ENCODE results near the gene DDX50. TPM values are rescaled to one million over a fixed set of nuclear protein-coding genes. Genes with fewer than 3 reads are reported as not detected.

Gene DDX50
- total RNA-seq, 6 experiments from 2014 or later: 7.4 to 12.4 (median 11.2) TPM

DNA sequence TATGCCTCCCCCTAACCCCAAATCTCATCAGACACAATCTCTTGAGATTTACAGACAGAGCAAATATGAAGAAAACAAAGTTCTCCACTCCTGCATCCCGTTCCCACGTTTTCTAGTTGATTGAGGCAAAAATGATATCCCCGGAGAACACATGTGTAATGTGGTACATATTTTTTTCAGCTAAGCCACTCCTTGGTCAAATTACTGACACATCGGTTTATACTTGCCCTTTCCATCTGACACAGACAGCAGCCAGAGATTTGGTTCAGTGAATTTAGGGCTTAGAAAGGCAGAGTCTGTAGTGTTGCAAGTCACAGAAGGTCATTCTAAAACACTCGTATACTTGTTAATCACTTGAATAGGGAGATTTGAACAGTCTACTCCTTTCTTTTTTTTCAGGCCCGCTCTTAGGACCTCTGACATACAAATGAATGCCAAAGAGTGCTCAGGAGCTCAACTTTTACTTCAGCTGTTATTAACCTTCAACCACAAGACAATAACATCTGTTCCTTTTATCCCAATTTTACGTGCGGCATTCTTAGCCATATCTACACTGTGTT is 1.8 kb upstream of the DDX50 start:
- ATAC-seq: no peak
- no peak for TF ChIP-seq POLR2A (IDR thresholded peaks at IDR 0.05)
- TF ChIP-seq, protein P1, sequence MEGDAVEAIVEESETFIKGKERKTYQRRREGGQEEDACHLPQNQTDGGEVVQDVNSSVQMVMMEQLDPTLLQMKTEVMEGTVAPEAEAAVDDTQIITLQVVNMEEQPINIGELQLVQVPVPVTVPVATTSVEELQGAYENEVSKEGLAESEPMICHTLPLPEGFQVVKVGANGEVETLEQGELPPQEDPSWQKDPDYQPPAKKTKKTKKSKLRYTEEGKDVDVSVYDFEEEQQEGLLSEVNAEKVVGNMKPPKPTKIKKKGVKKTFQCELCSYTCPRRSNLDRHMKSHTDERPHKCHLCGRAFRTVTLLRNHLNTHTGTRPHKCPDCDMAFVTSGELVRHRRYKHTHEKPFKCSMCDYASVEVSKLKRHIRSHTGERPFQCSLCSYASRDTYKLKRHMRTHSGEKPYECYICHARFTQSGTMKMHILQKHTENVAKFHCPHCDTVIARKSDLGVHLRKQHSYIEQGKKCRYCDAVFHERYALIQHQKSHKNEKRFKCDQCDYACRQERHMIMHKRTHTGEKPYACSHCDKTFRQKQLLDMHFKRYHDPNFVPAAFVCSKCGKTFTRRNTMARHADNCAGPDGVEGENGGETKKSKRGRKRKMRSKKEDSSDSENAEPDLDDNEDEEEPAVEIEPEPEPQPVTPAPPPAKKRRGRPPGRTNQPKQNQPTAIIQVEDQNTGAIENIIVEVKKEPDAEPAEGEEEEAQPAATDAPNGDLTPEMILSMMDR (IDR thresholded peaks at IDR 0.05): no peak

DNA sequence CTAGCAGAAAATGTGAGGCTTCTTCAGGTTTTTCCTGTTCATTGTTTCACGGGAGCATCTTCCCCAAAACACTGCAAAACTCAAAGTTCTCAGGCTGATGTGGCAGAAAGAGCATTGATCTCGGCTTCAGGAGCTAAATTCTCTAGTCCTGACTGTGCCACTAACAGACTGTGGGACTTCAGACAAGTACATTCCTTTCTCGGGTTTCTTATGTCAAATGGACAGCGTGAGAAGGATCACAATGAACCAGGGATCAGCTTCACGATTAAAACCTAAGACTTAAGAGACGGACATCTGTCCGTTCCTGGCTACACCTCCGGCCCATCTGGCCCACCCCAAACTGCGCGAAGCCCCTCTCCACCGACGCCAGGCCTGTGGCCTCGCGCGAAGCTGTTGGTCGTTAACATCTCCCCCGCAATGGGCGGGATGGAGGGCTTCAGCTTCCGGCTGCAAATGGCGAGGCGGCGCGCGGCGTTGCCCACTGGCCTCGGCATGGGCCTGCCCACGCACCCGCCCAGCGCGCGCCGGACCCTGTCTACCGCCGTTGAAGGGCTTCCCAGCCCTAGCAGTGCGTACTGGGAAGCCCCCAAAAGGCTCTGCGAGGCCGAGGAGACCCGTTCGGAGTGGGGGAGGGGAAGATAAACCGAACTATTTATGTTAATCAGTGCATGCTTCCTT is 549 bp upstream of the DDX50 start:
- H3K27me3 ChIP-seq: no peaks in the 10 kb centered on the region
- TF ChIP-seq, protein P1 (IDR thresholded peaks at IDR 0.05): no peak
- TF ChIP-seq POLR2A (IDR thresholded peaks at IDR 0.05): peak; percentile 11
- H3K36me3 ChIP-seq: no peaks in the 10 kb centered on the region
- DNase-seq (peak in 2 of 3 donors; percentile 79), ATAC-seq (peak; percentile 47 to 72 (median 60))
- H3K4me3 ChIP-seq: peak overlapping the region; percentile 73 to 94 (median 78)
- intact Hi-C loops (cut with DNase I): no loop called here
- H3K4me1 ChIP-seq: peaks cover 0 to 11% (median 2%) of the 10 kb centered on the region in 4 donors
- peak overlapping the region; percentile 97 to 98 (median 97) for H3K27ac ChIP-seq
- no peaks in the 10 kb centered on the region for H3K9me3 ChIP-seq
- WGBS (ENCODE audit: insufficient coverage, low coverage, low lambda C conversion rate, missing lambda C conversion rate): 8% methylated on average over 28 of the region's 40 CpGs

More for the DNA sequence above, 1.8 kb upstream of the DDX50 start:
- Histone ChIP-seq H3K4me1 (peaks cover 0 to 11% (median 2%) of the 10 kb centered on the region in 4 donors), H3K27me3 (no peaks in the 10 kb centered on the region), H3K9me3 (no peaks in the 10 kb centered on the region), H3K36me3 (no peaks in the 10 kb centered on the region), H3K27ac (no peak overlapping the region), H3K4me3 (no peak overlapping the region)
- intact Hi-C loops (cut with DNase I): no loop called here
- no peak for DNase-seq
- WGBS (ENCODE audit: insufficient coverage, low coverage, low lambda C conversion rate, missing lambda C conversion rate): 92% methylated on average over 7 of the region's 8 CpGs

DNA sequence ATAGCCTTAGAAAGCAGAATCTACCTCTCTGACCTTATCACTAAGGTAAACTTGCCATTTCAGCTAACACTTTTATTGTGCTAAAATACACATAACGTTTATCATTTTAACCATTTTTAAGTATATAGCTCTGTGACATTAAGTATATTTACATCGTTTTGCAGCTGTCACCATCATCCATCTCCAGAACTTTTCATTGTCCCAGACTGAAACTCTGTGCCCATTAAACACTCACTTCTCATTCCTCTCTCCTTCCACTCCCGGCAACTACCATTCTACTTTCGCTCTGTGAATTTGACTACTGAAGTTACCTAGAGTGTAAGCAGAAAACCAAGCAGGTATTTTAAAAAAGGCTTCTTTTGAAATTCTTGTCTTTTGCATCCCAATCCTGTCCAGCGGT is 1.3 kb downstream of the DDX50 start:
- no peak overlapping the region for H3K4me3 ChIP-seq
- ATAC-seq: no peak
- WGBS (ENCODE audit: insufficient coverage, low coverage, low lambda C conversion rate, missing lambda C conversion rate): 46% methylated on average over 5 of the region's 5 CpGs
- no peak overlapping the region for H3K27ac ChIP-seq
- intact Hi-C loops (cut with DNase I): no loop called here
- no peaks in the 10 kb centered on the region for H3K27me3 ChIP-seq
- H3K9me3 ChIP-seq: no peaks in the 10 kb centered on the region
- DNase-seq: no peak
- peaks cover 0 to 10% (median 0%) of the 10 kb centered on the region in 4 donors for H3K36me3 ChIP-seq
- peaks cover 0 to 11% (median 2%) of the 10 kb centered on the region in 4 donors for H3K4me1 ChIP-seq
- no peak for TF ChIP-seq POLR2A (IDR thresholded peaks at IDR 0.05)
- TF ChIP-seq, protein P1 (IDR thresholded peaks at IDR 0.05): no peak

DNA sequence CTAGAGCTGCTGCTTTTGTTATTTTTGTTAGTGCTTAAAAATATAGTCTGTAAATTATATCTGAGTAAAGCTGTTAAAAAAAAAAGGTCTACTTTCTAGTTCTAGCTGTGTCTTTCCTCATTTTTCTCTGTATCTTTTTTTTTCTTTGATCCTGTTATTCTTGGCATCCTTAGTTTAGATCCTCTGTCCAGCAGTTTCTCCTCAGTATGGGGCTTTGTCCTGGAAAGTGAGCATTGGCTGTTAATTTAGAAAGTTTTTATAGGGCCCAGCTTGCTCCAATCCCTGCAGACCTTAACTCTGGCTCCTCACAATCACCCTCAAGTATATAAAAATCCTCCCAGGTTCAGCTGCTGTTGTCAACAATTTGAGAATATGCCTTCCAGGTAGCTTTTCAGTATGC is 23.5 kb downstream of the DDX50 start:
- no peak for DNase-seq
- Histone ChIP-seq H3K4me1 (no peaks in the 10 kb centered on the region), H3K36me3 (peaks cover 0 to 16% (median 4%) of the 10 kb centered on the region in 4 donors), H3K27me3 (no peaks in the 10 kb centered on the region), H3K9me3 (no peaks in the 10 kb centered on the region), H3K4me3 (no peak overlapping the region), H3K27ac (no peak overlapping the region)
- no peak for ATAC-seq
- intact Hi-C loops (cut with DNase I): no loop called here
- TF ChIP-seq, protein P1 (IDR thresholded peaks at IDR 0.05): no peak
- no peak for TF ChIP-seq POLR2A (IDR thresholded peaks at IDR 0.05)
